Type B pancreatic cell (in vitro differentiated cells): ENCODE data around the gene MARCHF11. TPM values are rescaled to one million over a fixed set of nuclear protein-coding genes. Genes with fewer than 3 reads are reported as not detected.

Source experiments
- DNase-seq: peaks from one replicate; pipeline ENCODE4 v3.0.0; 2021; ENCODE audit warnings: mixed read lengths; ENCODE audit not compliant: unreplicated experiment; ENCODE audit errors: extremely low spot score
- H3K27ac Mint-ChIP-seq: 2 replicates; pipeline ENCODE4 v1.8.0; 2021; ENCODE audit warnings: mild to moderate bottlenecking, mixed read lengths
- H3K27me3 Mint-ChIP-seq: 2 replicates; pipeline ENCODE4 v1.8.0; 2021; ENCODE audit warnings: mixed read lengths
- H3K36me3 Mint-ChIP-seq: 2 replicates; pipeline ENCODE4 v1.8.0; 2021; ENCODE audit warnings: mixed read lengths
- H3K4me1 Mint-ChIP-seq: one replicate; pipeline ENCODE4 v1.8.0; 2021; ENCODE audit warnings: mixed read lengths; ENCODE audit not compliant: unreplicated experiment
- H3K4me3 Mint-ChIP-seq: 2 replicates; pipeline ENCODE4 v1.8.0; 2021; ENCODE audit warnings: mild to moderate bottlenecking, mixed read lengths
- H3K9me3 Mint-ChIP-seq: 2 replicates; pipeline ENCODE4 v1.8.0; 2021; ENCODE audit warnings: mixed read lengths
- CTCF ChIP-seq: fragments of 200-600 bp; sonication (generic); conservative IDR thresholded peaks from 2 replicates; pipeline ENCODE4 v1.5.0; 2021; ENCODE audit warnings: antibody characterized with exemption, mild to moderate bottlenecking
- total RNA-seq: library from RNA; stranded (reverse); gene quantifications from 2 replicates; pipeline ENCODE4 v1.2.1, GENCODE V29; 2021; ENCODE audit warnings: low replicate concordance

Gene MARCHF11
- total RNA-seq, 1 donor from 2014 or later: 1.0 TPM

GRCh38 chr5:16178745-16179372 lies 732 bp downstream of the MARCHF11 start:
- Mint-ChIP-seq H3K27me3 (peaks cover 82% of the 10 kb centered on the region), H3K36me3 (no peaks in the 10 kb centered on the region), H3K4me1 (no peaks in the 10 kb centered on the region), H3K4me3 (peak overlapping the region; percentile 82), H3K27ac (peak overlapping the region; percentile 12), H3K9me3 (peaks cover 4% of the 10 kb centered on the region)
- DNase-seq: peak; percentile 92
- TF ChIP-seq CTCF: no peak

GRCh38 chr5:16169550-16169949 lies 10.0 kb downstream of the MARCHF11 start:
- no peak for DNase-seq
- Mint-ChIP-seq H3K27me3 (peaks cover 68% of the 10 kb centered on the region), H3K4me1 (no peaks in the 10 kb centered on the region), H3K36me3 (no peaks in the 10 kb centered on the region), H3K4me3 (no peak overlapping the region), H3K9me3 (no peaks in the 10 kb centered on the region), H3K27ac (no peak overlapping the region)
- TF ChIP-seq CTCF: no peak

GRCh38 chr5:16160706-16161105 lies 18.9 kb downstream of the MARCHF11 start:
- Mint-ChIP-seq H3K4me3 (no peak overlapping the region), H3K36me3 (no peaks in the 10 kb centered on the region), H3K27ac (no peak overlapping the region), H3K27me3 (peaks cover 30% of the 10 kb centered on the region), H3K9me3 (no peaks in the 10 kb centered on the region), H3K4me1 (no peaks in the 10 kb centered on the region)
- peak; percentile 87 for TF ChIP-seq CTCF
- DNase-seq: no peak

- Mint-ChIP-seq H3K9me3 (no peaks in the 10 kb centered on the region), H3K4me3 (no peak overlapping the region), H3K4me1 (no peaks in the 10 kb centered on the region), H3K27ac (no peak overlapping the region), H3K36me3 (no peaks in the 10 kb centered on the region), H3K27me3 (peaks cover 20% of the 10 kb centered on the region)
- TF ChIP-seq CTCF: no peak
- DNase-seq: no peak
Observed at GRCh38 chr5:16159636-16160035, 20.0 kb downstream of the MARCHF11 start.

- Mint-ChIP-seq H3K4me1 (no peaks in the 10 kb centered on the region), H3K27me3 (peaks cover 7% of the 10 kb centered on the region), H3K9me3 (no peaks in the 10 kb centered on the region), H3K4me3 (no peak overlapping the region), H3K36me3 (no peaks in the 10 kb centered on the region), H3K27ac (no peak overlapping the region)
- no peak for DNase-seq
- no peak for TF ChIP-seq CTCF
Observed at GRCh38 chr5:16156152-16156551, 23.4 kb downstream of the MARCHF11 start.
